Measurements from ENCODE around the gene RPTOR. TPM values are rescaled to one million over a fixed set of nuclear protein-coding genes. Genes with fewer than 3 reads are reported as not detected.
"Not testable (repeated sequence)": the region's sequence is repeated elsewhere in the genome, so short reads cannot be mapped to it uniquely, and the experiment has no call there.

The RPTOR gene
- total RNA-seq, 1 experiment from 2014 or later, result 46.2 TPM

DNA sequence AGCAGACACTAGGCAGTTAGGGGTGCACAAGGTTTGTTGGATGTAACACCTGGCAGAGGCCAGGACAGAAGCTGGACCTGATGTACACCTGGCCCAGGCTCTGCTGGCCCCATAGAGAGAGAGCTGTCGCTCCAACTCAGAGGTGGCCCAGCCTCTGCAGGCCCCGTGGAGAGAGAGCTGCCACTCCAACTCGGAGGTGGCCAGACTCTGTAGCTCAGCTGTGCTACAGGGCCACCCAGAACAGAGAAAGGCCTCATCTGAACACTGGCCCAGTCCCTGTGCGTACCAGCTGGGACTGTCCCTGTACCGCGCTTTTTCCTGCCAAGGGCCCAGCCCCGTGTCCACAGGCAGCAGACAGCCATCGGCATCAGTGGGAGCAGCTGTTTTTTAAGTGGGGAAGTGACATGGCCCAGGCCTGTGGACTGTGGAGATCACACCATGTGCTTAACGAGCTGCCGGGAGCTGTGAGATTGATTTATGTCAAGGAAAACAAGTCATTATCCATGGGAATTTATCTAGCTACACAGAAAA, 270.6 kb downstream of the RPTOR start:
- BruUV-seq (replicated peaks), result no TSS peak
- CTCF ChIA-PET, result no interaction called here
- Histone ChIP-seq H4K20me1 (ENCODE audit: low read length) (no peaks in the 10 kb centered on the region), H3K27me3 (ENCODE audit: low read length) (no peaks in the 10 kb centered on the region), H2AFZ (ENCODE audit: low read length) (no peak overlapping the region), H3K9me3 (ENCODE audit: low read length) (no peaks in the 10 kb centered on the region), H3K4me2 (ENCODE audit: low read length) (no peak overlapping the region), H3K4me3 (ENCODE audit: low read length) (no peak overlapping the region), H3F3A (ENCODE audit: low read length, unreplicated experiment) (no peaks in the 10 kb centered on the region), H3K4me1 (ENCODE audit: insufficient read depth, low read length) (peaks cover 9% of the 10 kb centered on the region; the same call in 1 of the 2 replicates), H3K79me2 (ENCODE audit: low read length) (no peaks in the 10 kb centered on the region), H3K27ac (ENCODE audit: low read length) (no peak overlapping the region), H3K36me3 (ENCODE audit: low read depth, low read length) (peaks cover 8% of the 10 kb centered on the region), H3K9ac (ENCODE audit: low read length) (no peak overlapping the region), H3K9me2 (replicated peaks; ENCODE audit: low read length) (no peaks in the 10 kb centered on the region)
- DNase-seq, result no peak
- TF ChIP-seq EZH2 (IDR thresholded peaks at IDR 0.05; ENCODE audit: low read length, unreplicated experiment), result no peak
- TF ChIP-seq, protein P1, sequence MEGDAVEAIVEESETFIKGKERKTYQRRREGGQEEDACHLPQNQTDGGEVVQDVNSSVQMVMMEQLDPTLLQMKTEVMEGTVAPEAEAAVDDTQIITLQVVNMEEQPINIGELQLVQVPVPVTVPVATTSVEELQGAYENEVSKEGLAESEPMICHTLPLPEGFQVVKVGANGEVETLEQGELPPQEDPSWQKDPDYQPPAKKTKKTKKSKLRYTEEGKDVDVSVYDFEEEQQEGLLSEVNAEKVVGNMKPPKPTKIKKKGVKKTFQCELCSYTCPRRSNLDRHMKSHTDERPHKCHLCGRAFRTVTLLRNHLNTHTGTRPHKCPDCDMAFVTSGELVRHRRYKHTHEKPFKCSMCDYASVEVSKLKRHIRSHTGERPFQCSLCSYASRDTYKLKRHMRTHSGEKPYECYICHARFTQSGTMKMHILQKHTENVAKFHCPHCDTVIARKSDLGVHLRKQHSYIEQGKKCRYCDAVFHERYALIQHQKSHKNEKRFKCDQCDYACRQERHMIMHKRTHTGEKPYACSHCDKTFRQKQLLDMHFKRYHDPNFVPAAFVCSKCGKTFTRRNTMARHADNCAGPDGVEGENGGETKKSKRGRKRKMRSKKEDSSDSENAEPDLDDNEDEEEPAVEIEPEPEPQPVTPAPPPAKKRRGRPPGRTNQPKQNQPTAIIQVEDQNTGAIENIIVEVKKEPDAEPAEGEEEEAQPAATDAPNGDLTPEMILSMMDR (conservative IDR thresholded peaks at IDR 0.05; ENCODE audit: low read depth, low read length), result no peak
- POLR2A ChIA-PET (ENCODE audit: unreplicated experiment), result no interaction called here
- ATAC-seq, result no peak
- intact Hi-C loops (cut with micrococcal nuclease), result no loop called here

DNA sequence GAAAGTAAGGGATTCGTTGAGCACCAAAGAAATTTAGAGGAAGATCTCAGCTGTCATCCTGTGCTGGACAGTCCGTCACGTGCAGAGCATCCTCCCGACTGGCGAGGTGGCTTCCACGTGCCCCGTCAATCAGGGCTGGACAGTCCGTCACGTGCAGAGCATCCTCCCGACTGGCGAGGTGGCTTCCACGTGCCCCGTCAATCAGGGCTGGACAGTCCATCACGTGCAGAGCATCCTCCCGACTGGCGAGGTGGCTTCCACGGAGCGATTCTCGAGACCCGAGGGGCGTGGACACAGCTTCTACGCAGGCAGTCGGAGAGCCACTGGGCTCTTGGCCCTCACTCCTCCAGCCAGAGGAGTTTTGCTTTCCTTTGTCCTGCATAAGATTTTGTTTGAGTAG, 271.1 kb downstream of the RPTOR start:
- H3K27me3 ChIP-seq (ENCODE audit: low read length); H2AFZ ChIP-seq (ENCODE audit: low read length); H4K20me1 ChIP-seq (ENCODE audit: low read length); H3K4me1 ChIP-seq (ENCODE audit: insufficient read depth, low read length); CTCF ChIA-PET; H3K27ac ChIP-seq (ENCODE audit: low read length); POLR2A ChIA-PET (ENCODE audit: unreplicated experiment); H3K79me2 ChIP-seq (ENCODE audit: low read length); H3K9me3 ChIP-seq (ENCODE audit: low read length); intact Hi-C loops (cut with micrococcal nuclease); H3K4me3 ChIP-seq (ENCODE audit: low read length); DNase-seq; H3K9ac ChIP-seq (ENCODE audit: low read length); BruUV-seq (replicated peaks); ATAC-seq; H3K9me2 ChIP-seq (replicated peaks; ENCODE audit: low read length); H3K4me2 ChIP-seq (ENCODE audit: low read length); H3K36me3 ChIP-seq (ENCODE audit: low read depth, low read length); H3F3A ChIP-seq (ENCODE audit: low read length, unreplicated experiment): not testable (repeated sequence)

DNA sequence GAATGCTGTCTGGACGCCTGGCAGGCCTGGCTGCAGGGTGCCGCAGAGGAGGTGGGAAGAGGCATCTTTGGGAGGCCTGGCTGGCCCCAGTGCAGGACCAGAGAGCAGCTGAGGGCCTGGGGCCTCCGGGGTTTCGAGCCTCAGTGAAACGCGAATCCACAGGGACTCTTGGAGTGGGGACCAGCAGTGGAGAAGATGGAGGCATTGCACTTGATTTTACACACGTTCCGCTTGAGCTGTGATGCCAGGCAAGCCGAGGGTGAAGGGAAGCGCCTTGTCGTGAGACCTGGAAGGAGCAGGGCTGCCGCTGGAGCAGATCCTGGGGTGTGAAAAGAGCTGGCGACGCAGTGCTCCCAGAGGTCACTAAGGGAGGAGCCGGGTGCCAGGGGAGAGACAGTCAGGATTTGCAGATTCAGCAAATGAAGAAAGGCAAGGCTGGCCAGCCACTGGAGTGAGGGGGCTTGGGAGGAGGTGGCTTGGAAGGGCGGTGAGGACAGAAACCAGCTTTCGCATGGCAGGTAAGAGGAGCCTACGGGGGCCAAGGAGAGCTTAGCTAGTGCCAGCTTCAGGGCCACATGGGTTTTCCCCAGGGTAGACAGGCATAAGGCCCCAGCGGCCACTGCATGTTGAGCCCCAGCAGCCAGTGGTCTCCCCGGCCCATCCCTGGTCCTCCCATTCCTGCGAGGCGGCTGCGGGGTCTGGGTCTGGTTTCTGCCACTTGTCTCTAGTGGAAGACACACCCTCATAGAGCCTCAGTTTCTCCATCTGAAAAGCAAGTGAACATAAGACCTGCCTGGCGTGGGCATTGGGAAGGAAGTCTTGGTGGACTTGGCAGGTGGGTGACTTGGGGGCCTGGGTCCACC, 271.8 kb downstream of the RPTOR start:
- no TSS peak for BruUV-seq (replicated peaks)
- POLR2A ChIA-PET (ENCODE audit: unreplicated experiment), result no interaction called here

More for the DNA sequence above, 271.8 kb downstream of the RPTOR start:
- H3K9ac ChIP-seq (ENCODE audit: low read length), result no peak overlapping the region
- intact Hi-C loops (cut with micrococcal nuclease), result no loop called here
- no peaks in the 10 kb centered on the region for H3K27me3 ChIP-seq (ENCODE audit: low read length)
- H3K9me3 ChIP-seq (ENCODE audit: low read length), result no peaks in the 10 kb centered on the region
- no peak for TF ChIP-seq EZH2 (IDR thresholded peaks at IDR 0.05; ENCODE audit: low read length, unreplicated experiment)
- TF ChIP-seq EZH2phosphoT487 (IDR thresholded peaks at IDR 0.05; ENCODE audit: borderline replicate concordance, low read length), result no peak
- TF ChIP-seq, protein P1 (conservative IDR thresholded peaks at IDR 0.05; ENCODE audit: low read depth, low read length), result no peak
- no peaks in the 10 kb centered on the region for H3K9me2 ChIP-seq (replicated peaks; ENCODE audit: low read length)
- no peaks in the 10 kb centered on the region for H3K79me2 ChIP-seq (ENCODE audit: low read length)
- ATAC-seq (no peak), DNase-seq (no peak)
- H3K4me3 ChIP-seq (ENCODE audit: low read length), result no peak overlapping the region
- H3F3A ChIP-seq (ENCODE audit: low read length, unreplicated experiment), result no peaks in the 10 kb centered on the region
- H2AFZ ChIP-seq (ENCODE audit: low read length), result no peak overlapping the region
- no peak overlapping the region for H3K4me2 ChIP-seq (ENCODE audit: low read length)
- CTCF ChIA-PET, result interaction anchor here (0.5 kb wide), 1 partner anchor 61 kb away, joined by 4 read pairs; no protein-coding TSS in a partner anchor
- no peak overlapping the region for H3K27ac ChIP-seq (ENCODE audit: low read length)
- H3K36me3 ChIP-seq (ENCODE audit: low read depth, low read length), result peaks cover 4% of the 10 kb centered on the region
- H4K20me1 ChIP-seq (ENCODE audit: low read length), result no peaks in the 10 kb centered on the region
- peaks cover 9% of the 10 kb centered on the region; the same call in 1 of the 2 replicates for H3K4me1 ChIP-seq (ENCODE audit: insufficient read depth, low read length)
